ENCODE data around the gene FMNL2. TPM values are rescaled to one million over a fixed set of nuclear protein-coding genes. Genes with fewer than 3 reads are reported as not detected.

Gene FMNL2
- total and polyA plus RNA-seq, 2 experiments from 2014 or later, result 16.5 to 45.4 TPM

- peaks cover 15% of the 10 kb centered on the region for H3K36me3 Mint-ChIP-seq (ENCODE audit: low read depth)
- no peaks in the 10 kb centered on the region for H3K9me3 Mint-ChIP-seq
- H3K27me3 ChIP-seq (ENCODE audit: insufficient read depth), result no peaks in the 10 kb centered on the region
- TF ChIP-seq ZNF114 (CRISPR knock-in tag; IDR thresholded peaks at IDR 0.05) (no peak), POLR2AphosphoS5 (IDR thresholded peaks at IDR 0.05; ENCODE audit: low read depth) (no peak), EZH2 (IDR thresholded peaks at IDR 0.05; ENCODE audit: low read depth, unreplicated experiment) (no peak), STAT1 (IDR thresholded peaks at IDR 0.05; ENCODE audit: unreplicated experiment) (no peak), CREB1 (CRISPR knock-in tag; IDR thresholded peaks at IDR 0.05; ENCODE audit: low read depth) (no peak), CTCF (conservative IDR thresholded peaks at IDR 0.05; ENCODE audit: low read depth in 2 of 2) (no peak), NANOG (IDR thresholded peaks at IDR 0.05; ENCODE audit: borderline replicate concordance) (no peak)
- no peak for ATAC-seq
- H3K27me3 Mint-ChIP-seq (ENCODE audit: insufficient read depth, low read depth, poor library complexity), result peaks cover 1% of the 10 kb centered on the region
- DNase-seq (ENCODE audit: low spot score), result no peak
- H3F3A ChIP-seq (replicated peaks; ENCODE audit: low read depth), result no peaks in the 10 kb centered on the region
- no peaks in the 10 kb centered on the region for H3K4me1 ChIP-seq (ENCODE audit: insufficient read depth)
- 0 out of 2 replicates have a peak, but pooled peaks cover 5% of the 10 kb centered on the region for H3K36me3 ChIP-seq (ENCODE audit: insufficient read depth)
- H4K20me1 ChIP-seq (replicated peaks; ENCODE audit: insufficient read depth), result peaks cover 2% of the 10 kb centered on the region; the same call in 1 of the 2 replicates
- no peak overlapping the region for H3K4me3 ChIP-seq
- H3K79me2 ChIP-seq (replicated peaks; ENCODE audit: insufficient read depth), result no peaks in the 10 kb centered on the region
- no peaks in the 10 kb centered on the region for H3K9me2 ChIP-seq (ENCODE audit: insufficient read depth)
- H3K27ac Mint-ChIP-seq, result no peak overlapping the region
- H3K4me3 Mint-ChIP-seq, result no peak overlapping the region
- H3K4me2 ChIP-seq, result no peak overlapping the region
- peaks cover 4% of the 10 kb centered on the region; the same call in 1 of the 3 replicates for H3K4me1 Mint-ChIP-seq
- H3K27ac ChIP-seq (ENCODE audit: low read depth), result no peak overlapping the region
- H2AFZ ChIP-seq, result no peak overlapping the region
Observed at GRCh38 chr2:152609699-152610098, 274.7 kb downstream of the FMNL2 start.

GRCh38 chr2:152611458-152612231, 276.7 kb downstream of the FMNL2 start:
- Mint-ChIP-seq H3K27ac (peak overlapping the region; percentile 81), H3K9me3 (no peaks in the 10 kb centered on the region), H3K36me3 (ENCODE audit: low read depth) (peaks cover 22% of the 10 kb centered on the region), H3K27me3 (ENCODE audit: insufficient read depth, low read depth, poor library complexity) (peaks cover 1% of the 10 kb centered on the region), H3K4me1 (peaks cover 4% of the 10 kb centered on the region; the same call in 1 of the 3 replicates), H3K4me3 (no peak overlapping the region)
- Histone ChIP-seq H4K20me1 (replicated peaks; ENCODE audit: insufficient read depth) (peaks cover 2% of the 10 kb centered on the region; the same call in 1 of the 2 replicates), H3K4me3 (no peak overlapping the region), H3F3A (replicated peaks; ENCODE audit: low read depth) (no peaks in the 10 kb centered on the region), H2AFZ (no peak overlapping the region), H3K9me2 (ENCODE audit: insufficient read depth) (no peaks in the 10 kb centered on the region), H3K4me1 (ENCODE audit: insufficient read depth) (no peaks in the 10 kb centered on the region), H3K4me2 (no peak overlapping the region), H3K27ac (ENCODE audit: low read depth) (no peak overlapping the region), H3K36me3 (ENCODE audit: insufficient read depth) (0 out of 2 replicates have a peak, but pooled peaks cover 10% of the 10 kb centered on the region), H3K27me3 (ENCODE audit: insufficient read depth) (no peaks in the 10 kb centered on the region), H3K79me2 (replicated peaks; ENCODE audit: insufficient read depth) (no peaks in the 10 kb centered on the region)
- DNase-seq (ENCODE audit: low spot score), result no peak
- ATAC-seq, result no peak
- TF ChIP-seq JUNB (IDR thresholded peaks at IDR 0.05; ENCODE audit: unreplicated experiment) (no peak), ZNF114 (CRISPR knock-in tag; IDR thresholded peaks at IDR 0.05) (no peak), ZNF462 (CRISPR knock-in tag; IDR thresholded peaks at IDR 0.05) (no peak), STAT1 (IDR thresholded peaks at IDR 0.05; ENCODE audit: unreplicated experiment) (no peak), ZNF331 (CRISPR knock-in tag; IDR thresholded peaks at IDR 0.05; ENCODE audit: low read depth) (no peak)
- TF ChIP-seq, protein P1, sequence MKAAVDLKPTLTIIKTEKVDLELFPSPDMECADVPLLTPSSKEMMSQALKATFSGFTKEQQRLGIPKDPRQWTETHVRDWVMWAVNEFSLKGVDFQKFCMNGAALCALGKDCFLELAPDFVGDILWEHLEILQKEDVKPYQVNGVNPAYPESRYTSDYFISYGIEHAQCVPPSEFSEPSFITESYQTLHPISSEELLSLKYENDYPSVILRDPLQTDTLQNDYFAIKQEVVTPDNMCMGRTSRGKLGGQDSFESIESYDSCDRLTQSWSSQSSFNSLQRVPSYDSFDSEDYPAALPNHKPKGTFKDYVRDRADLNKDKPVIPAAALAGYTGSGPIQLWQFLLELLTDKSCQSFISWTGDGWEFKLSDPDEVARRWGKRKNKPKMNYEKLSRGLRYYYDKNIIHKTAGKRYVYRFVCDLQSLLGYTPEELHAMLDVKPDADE (IDR thresholded peaks at IDR 0.05), result no peak
